GM18861 (cell line): ENCODE results near the gene LPGAT1.
"Not testable (repeated sequence)": the region's sequence is repeated elsewhere in the genome, so short reads cannot be mapped to it uniquely, and the experiment has no call there.

Experiments used
- ATAC-seq: cut with Tn5 transposase; IDR thresholded peaks from one replicate; pipeline ENCODE4 v1.9.1; 2021; ENCODE audit not compliant: unreplicated experiment

The LPGAT1 gene

GRCh38 chr1:211830328-211831142, at the start of gene LPGAT1:
Gene LPGAT1 (minus strand): TSS chr1:211830763. CDS start chr1:211829296, 1,467 bp downstream.
- ATAC-seq = peak; percentile 44

- ATAC-seq = no peak
These were observed 48.9 kb upstream of the LPGAT1 start for GRCh38 chr1:211879475-211879874.

GRCh38 chr1:211876851-211877590, 46.5 kb upstream of the LPGAT1 start:
- ATAC-seq = no peak

- no peak for ATAC-seq
These were observed 45.0 kb upstream of the LPGAT1 start for GRCh38 chr1:211875541-211875940.

GRCh38 chr1:211874521-211875347, 44.2 kb upstream of the LPGAT1 start:
- no peak for ATAC-seq

GRCh38 chr1:211873731-211874130, 43.2 kb upstream of the LPGAT1 start:
- ATAC-seq = not testable (repeated sequence)

GRCh38 chr1:211870156-211870555, 39.6 kb upstream of the LPGAT1 start:
- no peak for ATAC-seq

- no peak for ATAC-seq
These were observed 34.6 kb upstream of the LPGAT1 start for GRCh38 chr1:211865180-211865579.

- no peak for ATAC-seq
These were observed 28.8 kb upstream of the LPGAT1 start for GRCh38 chr1:211859405-211859804.

GRCh38 chr1:211851174-211851573, 20.6 kb upstream of the LPGAT1 start:
- ATAC-seq = no peak

GRCh38 chr1:211843507-211844298, 13.1 kb upstream of the LPGAT1 start:
- no peak for ATAC-seq

GRCh38 chr1:211843018-211843417, 12.5 kb upstream of the LPGAT1 start:
- no peak for ATAC-seq

GRCh38 chr1:211842518-211842917, 12.0 kb upstream of the LPGAT1 start:
- ATAC-seq = no peak

GRCh38 chr1:211839106-211839505, 8.5 kb upstream of the LPGAT1 start:
- no peak for ATAC-seq

GRCh38 chr1:211833174-211833820, 2.7 kb upstream of the LPGAT1 start:
- ATAC-seq = no peak

GRCh38 chr1:211832661-211833060, 2.1 kb upstream of the LPGAT1 start:
- ATAC-seq = no peak

- no peak for ATAC-seq
These were observed 1.2 kb upstream of the LPGAT1 start for GRCh38 chr1:211831558-211832323.

GRCh38 chr1:211830055-211830327, 572 bp downstream of the LPGAT1 start:
- ATAC-seq = no peak

- ATAC-seq = no peak
These were observed 1.1 kb downstream of the LPGAT1 start for GRCh38 chr1:211829343-211830054.
